Prostate gland (tissue), 2 donors: ENCODE data around the gene SFXN2.

Experiments
- POLR2A ChIP-seq: fragments of 450-650 bp; IDR thresholded peaks from one replicate; pipeline ENCODE4 v1.6.1; 2016; ENCODE audit warnings: antibody characterized with exemption, mild to moderate bottlenecking
- POLR2AphosphoS5 ChIP-seq: sonication (generic); formaldehyde crosslinking; IDR thresholded peaks from one replicate; pipeline ENCODE4 v1.6.1; 2017; ENCODE audit warnings: antibody characterized with exemption
- TF ChIP-seq, protein P1 (sequence below), 4 experiments: fragments of 200-600 bp in 2 of 4; fragments of 450-650 bp in 2 of 4; sonication (generic) in 2 of 4; IDR thresholded peaks; 1 replicate in 3 of 4; 2 replicates in 1 of 4; pipeline ENCODE4 v1.5.1; 2016 to 2019; ENCODE audit warnings: antibody characterized with exemption in 4 of 4, mild to moderate bottlenecking in 2 of 4, moderate library complexity in 2 of 4

DNA sequence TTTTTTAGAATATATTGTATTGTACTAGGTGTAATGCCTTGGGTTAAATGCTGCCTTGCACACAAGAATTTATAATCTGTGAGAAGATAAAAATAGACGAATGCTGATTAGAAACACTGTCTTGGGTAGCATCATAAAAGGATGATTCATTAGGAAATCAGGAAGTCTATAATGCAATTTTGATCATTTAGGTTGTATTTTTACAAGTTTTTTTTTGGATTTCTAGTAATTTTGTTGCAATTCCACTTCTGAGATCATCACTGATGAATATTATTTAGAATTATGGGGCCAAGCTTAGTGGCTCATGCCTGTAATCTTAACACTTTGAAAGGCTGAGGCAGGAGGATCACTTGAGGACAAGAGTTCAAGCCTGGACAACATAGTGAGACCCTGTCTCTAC is 58.9 kb downstream of the SFXN2 start:
- no peak for TF ChIP-seq POLR2A
- TF ChIP-seq, protein P1, sequence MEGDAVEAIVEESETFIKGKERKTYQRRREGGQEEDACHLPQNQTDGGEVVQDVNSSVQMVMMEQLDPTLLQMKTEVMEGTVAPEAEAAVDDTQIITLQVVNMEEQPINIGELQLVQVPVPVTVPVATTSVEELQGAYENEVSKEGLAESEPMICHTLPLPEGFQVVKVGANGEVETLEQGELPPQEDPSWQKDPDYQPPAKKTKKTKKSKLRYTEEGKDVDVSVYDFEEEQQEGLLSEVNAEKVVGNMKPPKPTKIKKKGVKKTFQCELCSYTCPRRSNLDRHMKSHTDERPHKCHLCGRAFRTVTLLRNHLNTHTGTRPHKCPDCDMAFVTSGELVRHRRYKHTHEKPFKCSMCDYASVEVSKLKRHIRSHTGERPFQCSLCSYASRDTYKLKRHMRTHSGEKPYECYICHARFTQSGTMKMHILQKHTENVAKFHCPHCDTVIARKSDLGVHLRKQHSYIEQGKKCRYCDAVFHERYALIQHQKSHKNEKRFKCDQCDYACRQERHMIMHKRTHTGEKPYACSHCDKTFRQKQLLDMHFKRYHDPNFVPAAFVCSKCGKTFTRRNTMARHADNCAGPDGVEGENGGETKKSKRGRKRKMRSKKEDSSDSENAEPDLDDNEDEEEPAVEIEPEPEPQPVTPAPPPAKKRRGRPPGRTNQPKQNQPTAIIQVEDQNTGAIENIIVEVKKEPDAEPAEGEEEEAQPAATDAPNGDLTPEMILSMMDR (IDR thresholded peaks at IDR 0.05) = no peak
- no peak for TF ChIP-seq POLR2AphosphoS5
